CD14-positive monocyte (primary cell): ENCODE data around the gene GALNT14. TPM values are rescaled to one million over a fixed set of nuclear protein-coding genes. Genes with fewer than 3 reads are reported as not detected.

Experiments used
- DNase-seq, 3 donors: peaks; one replicate each; pipeline ENCODE4 v3.0.0-alpha.2; 2011 to 2022
- H2AFZ ChIP-seq: 2 replicates; pipeline ENCODE4 v1.6.0; 2012; ENCODE audit warnings: mild to moderate bottlenecking, low read depth, low read length, inconsistent platforms; ENCODE audit not compliant: insufficient read depth, poor library complexity, severe bottlenecking
- H3K27ac ChIP-seq, 2 donors: 1 replicate in 1 of 2; 2 replicates in 1 of 2; pipeline ENCODE4 v1.5.1; 2012 to 2013; ENCODE audit warnings: low read length in 2 of 2, control low read depth in 1 of 2, inconsistent platforms in 1 of 2, low read depth in 1 of 2, mild to moderate bottlenecking in 1 of 2
- H3K27me3 ChIP-seq, 2 donors: one replicate each; pipeline versions ENCODE4 v1.6.0 to v1.6.1; 2011 to 2013; ENCODE audit warnings: low read length in 2 of 2; ENCODE audit not compliant: control insufficient read depth in 2 of 2, insufficient read depth in 2 of 2
- H3K36me3 ChIP-seq, 2 donors: replicated peaks in 1 of 2; 1 replicate in 1 of 2; 2 replicates in 1 of 2; pipeline versions ENCODE4 v1.5.1 to v1.6.1; 2012 to 2013; ENCODE audit warnings: low read length in 2 of 2, control low read depth in 1 of 2, inconsistent platforms in 1 of 2, mild to moderate bottlenecking in 1 of 2; ENCODE audit not compliant: insufficient read depth in 2 of 2, control insufficient read depth in 1 of 2
- H3K4me1 ChIP-seq, 2 donors: 1 replicate in 1 of 2; 2 replicates in 1 of 2; pipeline versions ENCODE4 v1.5.1 to v1.6.1; 2012 to 2013; ENCODE audit warnings: low read length in 2 of 2, control low read depth in 1 of 2, inconsistent platforms in 1 of 2, mild to moderate bottlenecking in 1 of 2, moderate library complexity in 1 of 2; ENCODE audit not compliant: insufficient read depth in 2 of 2, control insufficient read depth in 1 of 2
- H3K4me2 ChIP-seq: replicated peaks from 2 replicates; pipeline ENCODE3; 2012; ENCODE audit warnings: low read length, moderate library complexity, mild to moderate bottlenecking; ENCODE audit not compliant: poor library complexity, severe bottlenecking; ENCODE audit errors: extremely low read depth
- H3K4me3 ChIP-seq, 3 experiments: fragments of 200-600 bp in 1 of 3; sonication (generic) in 1 of 3; replicated peaks in 1 of 3; 1 replicate in 2 of 3; 2 replicates in 1 of 3; pipeline ENCODE4 v1.5.1; 2011 to 2013; ENCODE audit warnings: low read length in 3 of 3, mild to moderate bottlenecking in 3 of 3, control low read depth in 2 of 3, low read depth in 2 of 3, inconsistent platforms in 1 of 3, moderate library complexity in 1 of 3
- H3K79me2 ChIP-seq: 2 replicates; pipeline ENCODE4 v1.6.0; 2012; ENCODE audit warnings: mild to moderate bottlenecking, control low read depth, inconsistent platforms, low read length, moderate library complexity; ENCODE audit not compliant: insufficient read depth
- H3K9ac ChIP-seq: 2 replicates; pipeline ENCODE4 v1.6.0; 2017; ENCODE audit warnings: low read length, mild to moderate bottlenecking; ENCODE audit not compliant: insufficient read depth, poor library complexity, severe bottlenecking
- H3K9me3 ChIP-seq, 2 donors: replicated peaks in 1 of 2; 1 replicate in 1 of 2; 2 replicates in 1 of 2; pipeline versions ENCODE4 v1.5.1 to v1.6.1; 2012 to 2013; ENCODE audit warnings: low read length in 2 of 2, control low read depth in 1 of 2; ENCODE audit not compliant: control insufficient read depth in 1 of 2, insufficient read depth in 1 of 2
- H4K20me1 ChIP-seq: 2 replicates; pipeline ENCODE4 v1.6.0; 2012; ENCODE audit warnings: mild to moderate bottlenecking, low read length, control low read depth, moderate library complexity; ENCODE audit not compliant: insufficient read depth
- H3K27ac Mint-ChIP-seq, 7 donors: one replicate each; pipeline ENCODE4 v1.8.0; 2020; ENCODE audit warnings: mild to moderate bottlenecking in 7 of 7, mixed read lengths in 7 of 7, moderate library complexity in 6 of 7, inconsistent platforms in 2 of 7
- H3K27me3 Mint-ChIP-seq, 3 donors: one replicate each; pipeline ENCODE4 v1.8.0; 2021 to 2022; ENCODE audit warnings: low read depth in 3 of 3, mild to moderate bottlenecking in 3 of 3, mixed read lengths in 3 of 3, moderate library complexity in 3 of 3, inconsistent platforms in 1 of 3
- H3K36me3 Mint-ChIP-seq, 2 donors: one replicate each; pipeline ENCODE4 v1.8.0; 2020; ENCODE audit warnings: mixed read lengths in 2 of 2, inconsistent platforms in 1 of 2, mild to moderate bottlenecking in 1 of 2
- H3K4me1 Mint-ChIP-seq: one replicate; pipeline ENCODE4 v1.8.0; 2020; ENCODE audit warnings: mild to moderate bottlenecking, mixed read lengths
- H3K4me3 Mint-ChIP-seq, 2 donors: one replicate each; pipeline ENCODE4 v1.8.0; 2020; ENCODE audit warnings: mild to moderate bottlenecking in 2 of 2, mixed read lengths in 2 of 2, moderate library complexity in 1 of 2
- H3K9me3 Mint-ChIP-seq, 7 donors: one replicate each; pipeline ENCODE4 v1.8.0; 2020 to 2022; ENCODE audit warnings: mixed read lengths in 7 of 7, mild to moderate bottlenecking in 6 of 7, moderate library complexity in 6 of 7, inconsistent platforms in 2 of 7
- WGBS: methylation state at CpG from one replicate; pipeline ENCODE4 v1.1.5; 2013; ENCODE audit warnings: missing lambda C conversion rate; ENCODE audit not compliant: insufficient coverage; 5-methylcytosine and 5-hydroxymethylcytosine counted together
- intact Hi-C, 2 donors: fragments of 100-400 bp; cut with micrococcal nuclease; formaldehyde crosslinking; loops; one replicate each; pipeline versions ENCODE4 v1.15.0 to v1.15.1; 2023
- polyA plus RNA-seq, 3 donors: library from polyadenylated mRNA; depleted of rRNA in 1 of 3; unstranded in 2 of 3; stranded (reverse) in 1 of 3; fragments of 300-500 nt in 2 of 3; fragments of >200 nt in 1 of 3; fragmentation: Illumina TruSeq in 2 of 3; gene quantifications; 1 replicate in 2 of 3; 2 replicates in 1 of 3; pipeline ENCODE4 v1.2.3, GENCODE V29; 2012 to 2021
- TF ChIP-seq, protein P1 (sequence below): fragments of 200-600 bp; IDR thresholded peaks from one replicate; pipeline ENCODE4 v1.8.0; 2022; ENCODE audit warnings: antibody characterized with exemption, mild to moderate bottlenecking

Gene GALNT14
- polyA plus RNA-seq, 3 donors: 0.33 TPM; not detected in 2

DNA sequence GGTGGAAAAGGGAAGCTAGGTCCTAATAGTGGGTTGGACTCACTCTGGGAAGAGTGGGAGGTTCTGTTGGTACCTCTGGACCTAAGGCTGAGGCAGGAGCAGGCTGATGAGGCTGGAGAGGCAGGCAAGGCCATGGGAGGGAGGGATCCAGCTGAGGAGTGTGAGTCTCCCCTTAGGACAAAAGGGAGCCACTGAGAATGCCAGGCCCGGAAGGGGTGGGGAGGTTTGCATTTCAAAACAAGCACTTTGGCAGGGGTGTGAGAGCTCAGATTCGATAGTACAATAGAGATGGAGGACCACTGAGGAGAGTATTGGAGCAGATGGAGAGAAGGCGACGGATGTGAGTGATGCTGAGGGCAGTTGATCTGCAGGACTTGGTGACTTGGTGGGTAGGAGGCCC, 198.9 kb downstream of the GALNT14 start:
- no peaks in the 10 kb centered on the region for H3K4me1 Mint-ChIP-seq
- Histone ChIP-seq H3K79me2 (no peaks in the 10 kb centered on the region), H3K4me2 (no peak overlapping the region), H4K20me1 (no peaks in the 10 kb centered on the region), H3K4me1 (no peaks in the 10 kb centered on the region), H3K4me3 (no peak overlapping the region), H3K27ac (no peak overlapping the region), H3K9ac (no peak overlapping the region), H3K27me3 (no peaks in the 10 kb centered on the region), H3K36me3 (no peaks in the 10 kb centered on the region), H3K9me3 (no peaks in the 10 kb centered on the region), H2AFZ (no peak overlapping the region)
- intact Hi-C loops: no loop called here
- no peak overlapping the region for H3K4me3 Mint-ChIP-seq
- DNase-seq: no peak
- no peaks in the 10 kb centered on the region for H3K36me3 Mint-ChIP-seq
- H3K27ac Mint-ChIP-seq: no peak overlapping the region
- H3K27me3 Mint-ChIP-seq: peaks cover 0 to 3% (median 0%) of the 10 kb centered on the region in 3 donors
- TF ChIP-seq, protein P1, sequence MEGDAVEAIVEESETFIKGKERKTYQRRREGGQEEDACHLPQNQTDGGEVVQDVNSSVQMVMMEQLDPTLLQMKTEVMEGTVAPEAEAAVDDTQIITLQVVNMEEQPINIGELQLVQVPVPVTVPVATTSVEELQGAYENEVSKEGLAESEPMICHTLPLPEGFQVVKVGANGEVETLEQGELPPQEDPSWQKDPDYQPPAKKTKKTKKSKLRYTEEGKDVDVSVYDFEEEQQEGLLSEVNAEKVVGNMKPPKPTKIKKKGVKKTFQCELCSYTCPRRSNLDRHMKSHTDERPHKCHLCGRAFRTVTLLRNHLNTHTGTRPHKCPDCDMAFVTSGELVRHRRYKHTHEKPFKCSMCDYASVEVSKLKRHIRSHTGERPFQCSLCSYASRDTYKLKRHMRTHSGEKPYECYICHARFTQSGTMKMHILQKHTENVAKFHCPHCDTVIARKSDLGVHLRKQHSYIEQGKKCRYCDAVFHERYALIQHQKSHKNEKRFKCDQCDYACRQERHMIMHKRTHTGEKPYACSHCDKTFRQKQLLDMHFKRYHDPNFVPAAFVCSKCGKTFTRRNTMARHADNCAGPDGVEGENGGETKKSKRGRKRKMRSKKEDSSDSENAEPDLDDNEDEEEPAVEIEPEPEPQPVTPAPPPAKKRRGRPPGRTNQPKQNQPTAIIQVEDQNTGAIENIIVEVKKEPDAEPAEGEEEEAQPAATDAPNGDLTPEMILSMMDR: no peak
- no peaks in the 10 kb centered on the region for H3K9me3 Mint-ChIP-seq
- WGBS: 89% methylated on average over 2 of the region's 4 CpGs

DNA sequence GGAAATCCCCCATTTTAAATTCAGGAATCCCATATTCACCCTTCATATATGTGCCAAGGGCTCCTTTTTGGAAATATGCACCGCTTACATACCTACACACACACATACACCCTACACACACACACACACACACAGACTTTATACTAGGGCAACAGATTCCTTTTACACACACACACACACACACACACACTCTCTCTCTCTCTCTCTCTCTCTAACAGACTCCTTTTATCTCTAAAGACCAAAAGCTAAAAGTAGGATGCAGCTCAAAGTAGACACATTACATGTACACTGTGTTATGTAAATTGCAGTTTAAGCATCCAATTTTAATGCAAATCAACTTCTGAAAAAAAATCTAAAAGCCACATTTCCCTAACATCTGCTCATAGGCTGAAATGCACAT, 200.0 kb downstream of the GALNT14 start:
- no peak overlapping the region for H3K4me2 ChIP-seq
- DNase-seq: no peak
- H3K79me2 ChIP-seq: no peaks in the 10 kb centered on the region
- Mint-ChIP-seq H3K36me3 (no peaks in the 10 kb centered on the region), H3K27ac (no peak overlapping the region), H3K4me3 (no peak overlapping the region), H3K9me3 (no peaks in the 10 kb centered on the region), H3K4me1 (no peaks in the 10 kb centered on the region), H3K27me3 (no peaks in the 10 kb centered on the region)
- no peak overlapping the region for H3K4me3 ChIP-seq
- H3K4me1 ChIP-seq: peaks cover 0 to 7% of the 10 kb centered on the region in 2 donors
- H3K27me3 ChIP-seq: no peaks in the 10 kb centered on the region
- H3K36me3 ChIP-seq: no peaks in the 10 kb centered on the region
- H3K9ac ChIP-seq: no peak overlapping the region
- 78% methylated on average over 1 of the region's 1 CpG for WGBS
- TF ChIP-seq, protein P1: no peak
- H3K9me3 ChIP-seq: no peaks in the 10 kb centered on the region
- no peaks in the 10 kb centered on the region for H4K20me1 ChIP-seq
- H3K27ac ChIP-seq: no peak overlapping the region
- no peak overlapping the region for H2AFZ ChIP-seq
- intact Hi-C loops: no loop called here
